Fibroblast of pulmonary artery (primary cell): ENCODE measurements around the gene PSMD8.
"Not testable (repeated sequence)": the region's sequence is repeated elsewhere in the genome, so short reads cannot be mapped to it uniquely, and the experiment has no call there.

Experiments used
- DNase-seq: peaks from one replicate; pipeline ENCODE4 v3.0.0-alpha.2; 2010; ENCODE audit warnings: low read depth
- H3K4me3 ChIP-seq: replicated peaks from 2 replicates; pipeline ENCODE4 v1.5.1; 2011; ENCODE audit warnings: low read depth, mild to moderate bottlenecking, control low read depth, low read length, moderate library complexity
- CTCF ChIP-seq: IDR thresholded peaks from 2 replicates; pipeline ENCODE4 v1.5.1; 2011; ENCODE audit warnings: mild to moderate bottlenecking, control low read depth, low read length, inconsistent platforms; ENCODE audit errors: missing control alignments

Gene PSMD8

GRCh38 chr19:38361633-38362075 is 12.7 kb upstream of the PSMD8 start:
- H3K4me3 ChIP-seq = peak overlapping the region; percentile 62
- no peak for TF ChIP-seq CTCF
- peak; percentile 65 for DNase-seq

- peak; percentile 49 for DNase-seq
- peak overlapping the region; percentile 62 for H3K4me3 ChIP-seq
- TF ChIP-seq CTCF = no peak
Observed at GRCh38 chr19:38362076-38362945, 12.1 kb upstream of the PSMD8 start.

- peak overlapping the region; percentile 62 for H3K4me3 ChIP-seq
- DNase-seq = not testable (repeated sequence)
Observed at GRCh38 chr19:38362946-38363688, 11.3 kb upstream of the PSMD8 start.

- TF ChIP-seq CTCF = no peak
- DNase-seq = no peak
- no peak overlapping the region for H3K4me3 ChIP-seq
Observed at GRCh38 chr19:38367041-38367440, 7.3 kb upstream of the PSMD8 start.

GRCh38 chr19:38369584-38369983 is 4.8 kb upstream of the PSMD8 start:
- DNase-seq = no peak
- no peak for TF ChIP-seq CTCF
- no peak overlapping the region for H3K4me3 ChIP-seq

GRCh38 chr19:38370299-38370698 is 4.1 kb upstream of the PSMD8 start:
- no peak for DNase-seq

More at GRCh38 chr19:38370299-38370698, 4.1 kb upstream of the PSMD8 start:
- no peak overlapping the region for H3K4me3 ChIP-seq
- no peak for TF ChIP-seq CTCF
